Stimulated activated naive CD4-positive, alpha-beta T cell treated with Interleukin-2 at 50 U/mL for 16 hours (primary cell): ENCODE results near the gene MAGI1.
"Not testable (repeated sequence)": the region's sequence is repeated elsewhere in the genome, so short reads cannot be mapped to it uniquely, and the experiment has no call there.

ENCODE experiments used
- DNase-seq: peaks from one replicate; lab custom pipeline; 2025; lab: John Stamatoyannopoulos, UW

Gene MAGI1

DNA sequence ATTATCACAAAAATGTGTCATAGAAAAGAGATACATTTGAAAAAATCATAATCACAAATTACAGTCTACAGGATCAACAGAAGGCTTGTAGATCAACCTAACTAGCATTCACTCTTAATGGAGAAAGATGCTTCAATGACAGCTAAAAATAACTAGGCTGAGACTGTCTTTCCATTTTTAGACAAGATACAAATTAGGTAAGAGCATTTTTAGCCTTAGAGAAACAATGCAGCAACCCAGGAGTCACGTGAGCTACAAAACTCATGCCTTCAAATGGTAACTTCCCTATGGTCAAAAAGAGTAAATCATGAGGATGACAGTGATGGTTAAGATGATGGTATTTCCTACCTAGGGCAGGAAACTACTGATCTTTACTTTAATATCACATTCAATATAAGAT lies 415.4 kb downstream of the MAGI1 start:
- DNase-seq: no peak

- DNase-seq: no peak
These were observed 418.8 kb downstream of the MAGI1 start for GRCh38 chr3:65619888-65620287.

- no peak for DNase-seq
These were observed 419.3 kb downstream of the MAGI1 start for GRCh38 chr3:65619451-65619881.

DNA sequence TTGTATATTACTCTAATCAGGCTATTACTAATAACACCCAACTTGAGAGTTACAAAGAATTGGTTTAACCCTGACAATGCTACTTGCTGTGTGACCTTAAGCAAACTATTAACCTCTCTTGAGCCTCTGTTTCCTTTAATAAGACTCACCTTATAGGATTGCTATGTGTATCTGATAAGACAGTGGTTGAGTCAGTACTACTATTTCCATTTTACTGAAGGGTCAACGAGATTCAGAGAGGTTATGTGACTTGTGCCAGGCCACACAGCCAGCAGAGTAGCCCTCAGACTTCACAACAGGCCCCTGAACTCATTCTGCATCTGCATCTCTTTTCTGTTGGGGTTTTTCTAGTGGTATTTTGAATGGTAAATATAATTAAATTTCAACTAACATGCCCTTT lies 420.1 kb downstream of the MAGI1 start:
- no peak for DNase-seq

- no peak for DNase-seq
These were observed 420.9 kb downstream of the MAGI1 start for GRCh38 chr3:65617787-65618186.

GRCh38 chr3:65617209-65617608 lies 421.5 kb downstream of the MAGI1 start:
- DNase-seq: no peak

DNA sequence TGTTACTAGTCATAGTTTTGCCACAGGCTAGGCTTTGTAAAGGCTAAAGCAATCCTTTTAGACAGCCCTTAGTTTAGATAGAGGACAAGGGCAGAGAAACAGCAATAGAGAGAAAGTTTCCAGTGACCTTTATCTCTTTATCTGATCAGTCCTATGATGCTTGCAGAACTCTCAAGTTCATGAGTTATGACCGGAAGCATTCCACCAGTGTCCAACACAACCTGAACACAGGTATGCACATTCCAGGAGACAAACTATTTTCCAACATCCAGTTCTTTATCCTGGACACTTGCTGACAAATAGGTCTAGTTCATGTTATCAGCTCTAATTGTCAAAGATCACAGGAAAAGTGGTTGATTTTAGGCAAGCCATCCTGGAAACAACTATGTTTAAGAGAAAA lies 422.2 kb downstream of the MAGI1 start:
- no peak for DNase-seq

- no peak for DNase-seq
These were observed 423.4 kb downstream of the MAGI1 start for GRCh38 chr3:65615329-65615728.

DNA sequence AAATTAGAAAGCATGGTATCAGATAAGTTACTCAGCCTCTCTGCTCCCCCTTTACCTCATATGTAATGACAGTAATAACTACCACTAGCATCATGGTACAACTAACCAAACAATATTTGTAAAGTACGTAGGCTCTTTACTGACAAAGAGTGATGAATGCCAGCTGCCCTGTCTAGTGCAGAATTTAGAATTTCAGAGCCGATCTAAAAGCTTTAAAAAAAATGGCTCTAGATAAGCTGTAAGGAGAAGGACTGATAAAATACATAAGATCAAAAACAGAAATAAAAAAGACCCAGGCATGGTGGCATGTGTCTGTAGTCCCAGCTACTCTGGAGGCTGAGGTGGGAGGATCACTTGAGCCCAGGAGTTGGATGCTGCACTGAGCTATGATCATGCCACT lies 424.1 kb downstream of the MAGI1 start:
- no peak for DNase-seq

DNA sequence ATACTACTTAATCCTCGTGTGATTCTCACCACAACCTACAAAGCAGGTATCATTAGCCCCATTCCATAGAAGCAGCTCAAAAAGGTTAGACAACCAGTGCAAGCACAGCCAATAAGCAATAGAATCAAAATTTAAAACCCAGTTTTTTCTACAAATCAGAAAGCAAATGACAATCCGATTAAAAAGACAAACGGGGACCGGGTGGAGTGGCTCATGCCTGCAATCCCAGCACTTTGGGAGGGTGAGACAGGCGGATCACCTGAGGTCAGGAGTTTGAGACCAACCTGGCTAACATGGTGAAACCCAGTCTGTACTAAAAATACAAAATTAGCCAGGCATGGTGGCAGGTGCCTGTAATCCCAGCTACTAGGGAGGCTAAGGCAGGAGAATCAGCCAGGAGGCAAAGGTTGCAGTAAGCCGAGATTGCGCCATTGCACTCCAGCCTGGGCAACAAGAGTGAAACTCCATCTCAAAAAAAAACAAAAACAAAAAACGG lies 430.7 kb downstream of the MAGI1 start:
- not testable (repeated sequence) for DNase-seq

DNA sequence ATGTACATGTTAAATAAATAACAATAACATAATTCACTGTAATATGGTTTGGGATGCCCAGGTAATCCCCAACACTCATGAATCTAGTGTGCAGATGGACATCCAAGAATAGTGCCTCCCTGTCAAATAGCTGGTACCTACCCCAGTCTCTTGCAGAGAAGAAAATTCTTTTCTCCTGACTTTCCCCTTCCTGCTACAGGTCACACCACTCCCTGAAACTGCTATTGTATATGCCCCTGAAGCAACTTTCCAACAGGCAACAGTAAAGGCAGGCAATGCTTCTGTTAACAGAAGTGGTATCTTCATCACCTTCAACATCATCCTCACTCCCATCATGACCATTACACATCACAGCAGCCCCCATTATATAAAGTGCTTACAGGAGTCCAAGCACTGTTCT lies 431.6 kb downstream of the MAGI1 start:
- DNase-seq: no peak

GRCh38 chr3:65605876-65606432 lies 432.8 kb downstream of the MAGI1 start:
- no peak for DNase-seq

GRCh38 chr3:65604863-65605526 lies 433.7 kb downstream of the MAGI1 start:
- DNase-seq: no peak

- no peak for DNase-seq
These were observed 435.1 kb downstream of the MAGI1 start for GRCh38 chr3:65603631-65604030.

GRCh38 chr3:65600888-65601287 lies 437.8 kb downstream of the MAGI1 start:
- no peak for DNase-seq

DNA sequence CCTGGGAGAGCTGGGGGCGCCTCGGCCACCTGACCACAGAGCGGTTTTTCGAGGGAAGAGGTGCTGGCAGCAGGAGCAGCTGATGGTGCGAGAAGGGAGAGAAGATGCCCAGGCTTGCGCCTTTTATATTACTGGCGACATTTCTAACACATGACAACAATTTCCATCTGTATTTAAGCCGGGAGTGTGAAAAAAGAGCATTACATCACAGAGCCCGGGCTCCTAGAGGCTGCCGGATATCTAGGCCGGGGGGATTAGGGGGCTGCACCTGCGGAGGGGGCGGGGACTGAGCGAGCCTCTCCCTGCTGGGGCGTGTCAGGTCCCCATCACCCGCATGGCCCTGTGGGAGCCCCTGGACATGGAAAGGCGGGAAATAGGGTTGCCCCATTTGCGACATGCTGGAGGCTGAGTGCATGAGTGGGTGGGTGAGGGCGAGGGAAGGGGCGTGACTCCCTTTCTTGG lies 440.7 kb downstream of the MAGI1 start:
- no peak for DNase-seq

- DNase-seq: no peak
These were observed 441.3 kb downstream of the MAGI1 start for GRCh38 chr3:65597226-65597951.

DNA sequence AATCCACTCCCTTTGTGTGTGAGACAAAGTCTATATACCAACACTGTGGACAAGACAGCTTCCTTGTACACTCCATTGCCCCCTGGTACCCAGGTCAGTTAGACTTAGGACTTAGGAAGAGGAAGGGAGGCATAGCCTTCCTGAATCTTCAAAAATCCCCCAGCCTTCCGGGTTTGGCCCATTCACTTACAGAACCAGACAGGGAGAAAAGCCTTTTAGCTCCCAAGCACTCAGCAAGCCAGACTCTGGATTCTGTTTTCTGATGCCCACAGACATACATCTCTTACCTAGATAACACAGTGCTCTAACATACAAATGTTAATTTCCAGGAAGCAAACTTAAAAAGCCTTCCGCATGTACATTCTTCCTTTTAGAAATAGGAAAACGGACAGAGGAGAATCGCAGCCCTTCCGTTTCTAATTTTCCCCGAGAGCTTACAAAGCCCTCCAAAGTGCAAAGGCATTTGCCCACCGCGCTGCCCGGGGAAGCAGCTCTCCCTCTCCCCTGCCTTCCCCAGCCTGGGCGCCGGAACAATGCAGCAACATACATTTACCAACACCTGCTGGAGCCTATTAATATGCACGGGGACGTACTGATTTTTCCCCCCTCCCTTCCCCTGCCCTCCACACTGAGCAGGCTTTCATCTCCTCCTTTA lies 442.0 kb downstream of the MAGI1 start:
- no peak for DNase-seq

DNA sequence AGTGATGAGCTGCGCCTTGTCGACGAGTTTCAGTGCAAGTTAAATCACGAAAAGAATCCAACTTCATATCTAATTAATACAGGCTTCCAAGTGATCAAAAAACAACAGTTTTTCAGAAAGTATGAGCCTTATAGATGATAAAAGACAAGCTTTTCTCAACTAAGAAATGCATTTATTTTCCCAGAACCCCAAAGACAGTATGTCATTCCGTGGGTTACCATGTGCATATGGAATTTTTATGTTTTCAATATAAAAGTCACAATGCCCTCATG lies 442.8 kb downstream of the MAGI1 start:
- no peak for DNase-seq

GRCh38 chr3:65595222-65596028 lies 443.3 kb downstream of the MAGI1 start:
- no peak for DNase-seq

GRCh38 chr3:65593780-65594752 lies 444.7 kb downstream of the MAGI1 start:
- no peak for DNase-seq
